Endothelial cell of umbilical vein (primary cell): ENCODE results near the gene SMG1. TPM values are rescaled to one million over a fixed set of nuclear protein-coding genes. Genes with fewer than 3 reads are reported as not detected.

ENCODE experiments used
- BruUV-seq: library from RNA; stranded (reverse); fragments of 400-500 nt; replicated peaks from 2 replicates; lab custom pipeline; 2021; lab: Mats Ljungman, UMichigan
- CTCF ChIA-PET: fragments of 300-600, 350-600 bp; sonication (Branson Sonifier 250); formaldehyde crosslinking; loops from one replicate; lab custom pipeline; 2021; ENCODE audit warnings: antibody characterized with exemption, inconsistent platforms; lab: Charles Lee
- POLR2A ChIA-PET: fragments of 300-600, 350-600 bp; sonication (Branson Sonifier 250); formaldehyde crosslinking; loops from one replicate; lab custom pipeline; 2021; ENCODE audit warnings: antibody characterized with exemption, inconsistent platforms; lab: Charles Lee
- DNase-seq: peaks from one replicate; pipeline ENCODE4 v3.0.0-alpha.2; 2011; ENCODE audit warnings: low read depth, low spot score
- FAIRE-seq: peaks from 2 replicates; lab custom pipeline; 2011; peaks lifted over from hg19 to GRCh38; lab: Jason Lieb, UNC
- H2AFZ ChIP-seq: 2 replicates; pipeline ENCODE4 v1.6.0; 2012; ENCODE audit warnings: low read depth, low read length, control low read depth, inconsistent platforms
- H3K27ac ChIP-seq: 2 replicates; pipeline ENCODE4 v1.5.1; 2011; ENCODE audit warnings: low read depth, mild to moderate bottlenecking, control low read depth, low read length, moderate library complexity; ENCODE audit not compliant: insufficient read depth
- H3K27me3 ChIP-seq, 2 experiments: 2 replicates each; pipeline versions ENCODE4 v1.6.0 to v1.6.1; 2011; ENCODE audit warnings: low read length in 2 of 2, mixed read lengths in 1 of 2; ENCODE audit not compliant: control insufficient read depth in 2 of 2, insufficient read depth in 2 of 2
- H3K36me3 ChIP-seq, 2 experiments: 2 replicates in 1 of 2; 3 replicates in 1 of 2; pipeline ENCODE4 v1.5.1; 2011; ENCODE audit warnings: low read length in 2 of 2, mild to moderate bottlenecking in 1 of 2, moderate library complexity in 1 of 2; ENCODE audit not compliant: control insufficient read depth in 2 of 2, insufficient read depth in 2 of 2; ENCODE audit errors: extremely low read depth in 1 of 2
- H3K4me1 ChIP-seq: 3 replicates; pipeline ENCODE4 v1.5.1; 2011; ENCODE audit warnings: mild to moderate bottlenecking, low read length; ENCODE audit not compliant: control insufficient read depth, insufficient read depth; ENCODE audit errors: extremely low read depth
- H3K4me2 ChIP-seq: 2 replicates; pipeline ENCODE4 v1.6.1; 2011; ENCODE audit warnings: low read length, control low read depth, mixed read lengths; ENCODE audit not compliant: insufficient read depth
- H3K4me3 ChIP-seq, 3 experiments: fragments of 200-600 bp in 1 of 3; sonication (generic), shearing (Covaris generic) in 1 of 3; replicated peaks in 1 of 3; 2 replicates each; pipeline ENCODE4 v1.5.1; 2011 to 2016; ENCODE audit warnings: control low read depth in 3 of 3, low read length in 3 of 3, mild to moderate bottlenecking in 2 of 3, inconsistent platforms in 1 of 3, low read depth in 1 of 3, moderate library complexity in 1 of 3; ENCODE audit not compliant: insufficient read depth in 1 of 3
- H3K79me2 ChIP-seq: 2 replicates; pipeline ENCODE4 v1.6.0; 2012; ENCODE audit warnings: low read length, inconsistent platforms; ENCODE audit not compliant: control insufficient read depth, insufficient read depth
- H3K9ac ChIP-seq: replicated peaks from 2 replicates; pipeline ENCODE3; 2011; ENCODE audit warnings: low read length, control low read depth; ENCODE audit not compliant: insufficient read depth; ENCODE audit errors: extremely low read depth
- H3K9me1 ChIP-seq: replicated peaks from 3 replicates; pipeline ENCODE4 v1.6.0; 2011; ENCODE audit warnings: mild to moderate bottlenecking, low read length; ENCODE audit not compliant: control insufficient read depth, insufficient read depth; ENCODE audit errors: extremely low read depth
- H3K9me3 ChIP-seq: replicated peaks from 2 replicates; pipeline ENCODE4 v1.5.1; 2012; ENCODE audit warnings: low read length, inconsistent platforms; ENCODE audit not compliant: control insufficient read depth, insufficient read depth
- H4K20me1 ChIP-seq: replicated peaks from 2 replicates; pipeline ENCODE3; 2011; ENCODE audit warnings: mild to moderate bottlenecking, low read length; ENCODE audit not compliant: control insufficient read depth, insufficient read depth; ENCODE audit errors: extremely low read depth
- EZH2 ChIP-seq: IDR thresholded peaks from 2 replicates; pipeline ENCODE4 v1.6.1; 2012; ENCODE audit warnings: borderline replicate concordance, low read depth, mild to moderate bottlenecking, moderate library complexity, low read length, inconsistent platforms; ENCODE audit not compliant: severe bottlenecking
- FOS ChIP-seq: IDR thresholded peaks from 2 replicates; pipeline ENCODE4 v1.6.1; 2011; ENCODE audit warnings: mild to moderate bottlenecking, low read length, moderate library complexity, borderline replicate concordance; ENCODE audit not compliant: insufficient read depth
- GATA2 ChIP-seq: IDR thresholded peaks from 2 replicates; pipeline ENCODE4 v1.7.0; 2011; ENCODE audit warnings: low read depth, mild to moderate bottlenecking, moderate library complexity, mixed read lengths, low read length; ENCODE audit not compliant: insufficient read length, insufficient read depth
- JUN ChIP-seq: IDR thresholded peaks from 2 replicates; pipeline ENCODE4 v1.6.1; 2011; ENCODE audit warnings: borderline replicate concordance, low read depth; ENCODE audit not compliant: insufficient read length, insufficient read depth
- MYC ChIP-seq: IDR thresholded peaks from one replicate; pipeline ENCODE4 v1.6.1; 2011; ENCODE audit warnings: mild to moderate bottlenecking, low read depth, low read length
- POLR2A ChIP-seq: IDR thresholded peaks from 2 replicates; pipeline ENCODE4 v1.6.1; 2012; ENCODE audit warnings: low read depth, mild to moderate bottlenecking, control low read depth, low read length
- POLR2AphosphoS5 ChIP-seq: IDR thresholded peaks from 2 replicates; pipeline ENCODE4 v1.6.1; 2012; ENCODE audit warnings: low read depth, mild to moderate bottlenecking, control low read depth, low read length, moderate library complexity; ENCODE audit not compliant: insufficient read depth
- dilution Hi-C: fragments of 300-500 bp; cut with MboI; formaldehyde crosslinking; loops from one replicate; pipeline ENCODE4 v1.15.0; 2019; ENCODE audit warnings: low sequenced_read_pairs; ENCODE audit not compliant: extremely low pct_ligation_motif_present
- intact Hi-C: fragments of 100-400 bp; cut with micrococcal nuclease; formaldehyde crosslinking; loops from one replicate; pipeline ENCODE4 v1.10.0; 2022
- polyA plus RNA-seq, 4 experiments: library from polyadenylated mRNA; depleted of rRNA in 3 of 4; stranded (reverse) in 3 of 4; unstranded in 1 of 4; fragments of >200 nt; gene quantifications; 2 replicates each; pipeline versions ENCODE4 v1.2.1 to v1.2.3, GENCODE V29; 2011 to 2012; ENCODE audit warnings: missing spikeins in 1 of 4
- total RNA-seq: library from RNA; stranded (reverse); gene quantifications from 2 replicates; pipeline ENCODE4 v1.2.3, GENCODE V29; 2021
- TF ChIP-seq, protein P1 (sequence below): IDR thresholded peaks from 2 replicates; pipeline ENCODE4 v1.6.1; 2011; ENCODE audit not compliant: insufficient read depth, insufficient read length
- TF ChIP-seq, protein P2 (sequence below), 2 donors: IDR thresholded peaks; 1 replicate in 1 of 2; 2 replicates in 1 of 2; pipeline ENCODE4 v1.5.1; 2011; ENCODE audit warnings: low read length in 2 of 2, mild to moderate bottlenecking in 2 of 2, moderate library complexity in 2 of 2, control low read depth in 1 of 2, inconsistent platforms in 1 of 2, low read depth in 1 of 2; ENCODE audit not compliant: insufficient read depth in 1 of 2; ENCODE audit errors: extremely low read depth in 1 of 2

The SMG1 gene
- total and polyA plus RNA-seq, 2 donors (not counting 3 experiments of a cell fraction or from before 2014, with no cell fraction given), result 14.0 to 90.8 TPM

DNA sequence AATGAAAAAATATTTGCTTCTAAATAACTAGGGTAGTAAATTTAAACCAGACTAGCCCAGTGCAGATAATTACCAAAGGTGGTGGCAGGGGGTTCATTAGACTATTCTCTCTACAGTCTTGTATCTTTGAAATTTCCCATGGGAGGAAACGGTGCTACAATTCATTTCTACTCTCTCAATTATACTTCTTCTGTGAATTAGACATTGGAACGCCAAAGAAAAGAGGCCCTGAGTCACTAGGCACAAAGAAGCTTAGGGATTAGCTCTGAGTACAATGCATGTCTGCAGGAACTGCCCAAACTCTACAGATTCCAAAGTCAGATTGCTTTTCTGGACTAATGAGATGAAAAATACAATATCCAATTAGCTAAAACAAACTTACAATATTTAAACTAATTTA, 94.2 kb downstream of the SMG1 start:
- Histone ChIP-seq H3K9me1 (no peaks in the 10 kb centered on the region), H2AFZ (no peak overlapping the region), H3K4me3 (no peak overlapping the region), H3K79me2 (no peaks in the 10 kb centered on the region), H3K4me1 (no peaks in the 10 kb centered on the region), H3K27ac (no peak overlapping the region), H3K9me3 (no peaks in the 10 kb centered on the region), H3K36me3 (peaks cover 29 to 52% of the 10 kb centered on the region in 2 experiments), H4K20me1 (no peaks in the 10 kb centered on the region), H3K9ac (no peak overlapping the region), H3K4me2 (no peak overlapping the region), H3K27me3 (no peaks in the 10 kb centered on the region)
- BruUV-seq, result no TSS peak
- ChIA-PET POLR2A (interaction anchor here (1.0 kb wide), 1 partner anchor 30 kb away, joined by 5 read pairs; the partner anchor contains the start of gene ARL6IP1), CTCF (interaction anchor here (0.9 to 1.7 kb wide), 2 partner anchors 13 to 31 kb away, joined by 3 to 6 read pairs; partner anchors contain the start of gene ARL6IP1)
- FAIRE-seq (no peak), DNase-seq (no peak)
- TF ChIP-seq JUN (no peak), POLR2AphosphoS5 (no peak), GATA2 (no peak), POLR2A (no peak), EZH2 (no peak), MYC (no peak), FOS (no peak)
- TF ChIP-seq, protein P1, sequence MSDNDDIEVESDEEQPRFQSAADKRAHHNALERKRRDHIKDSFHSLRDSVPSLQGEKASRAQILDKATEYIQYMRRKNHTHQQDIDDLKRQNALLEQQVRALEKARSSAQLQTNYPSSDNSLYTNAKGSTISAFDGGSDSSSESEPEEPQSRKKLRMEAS, result no peak
- TF ChIP-seq, protein P2, sequence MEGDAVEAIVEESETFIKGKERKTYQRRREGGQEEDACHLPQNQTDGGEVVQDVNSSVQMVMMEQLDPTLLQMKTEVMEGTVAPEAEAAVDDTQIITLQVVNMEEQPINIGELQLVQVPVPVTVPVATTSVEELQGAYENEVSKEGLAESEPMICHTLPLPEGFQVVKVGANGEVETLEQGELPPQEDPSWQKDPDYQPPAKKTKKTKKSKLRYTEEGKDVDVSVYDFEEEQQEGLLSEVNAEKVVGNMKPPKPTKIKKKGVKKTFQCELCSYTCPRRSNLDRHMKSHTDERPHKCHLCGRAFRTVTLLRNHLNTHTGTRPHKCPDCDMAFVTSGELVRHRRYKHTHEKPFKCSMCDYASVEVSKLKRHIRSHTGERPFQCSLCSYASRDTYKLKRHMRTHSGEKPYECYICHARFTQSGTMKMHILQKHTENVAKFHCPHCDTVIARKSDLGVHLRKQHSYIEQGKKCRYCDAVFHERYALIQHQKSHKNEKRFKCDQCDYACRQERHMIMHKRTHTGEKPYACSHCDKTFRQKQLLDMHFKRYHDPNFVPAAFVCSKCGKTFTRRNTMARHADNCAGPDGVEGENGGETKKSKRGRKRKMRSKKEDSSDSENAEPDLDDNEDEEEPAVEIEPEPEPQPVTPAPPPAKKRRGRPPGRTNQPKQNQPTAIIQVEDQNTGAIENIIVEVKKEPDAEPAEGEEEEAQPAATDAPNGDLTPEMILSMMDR (IDR thresholded peaks at IDR 0.05; ENCODE audit: extremely low read depth in 1 of 2, insufficient read depth in 1 of 2, low read depth in 1 of 2, low read length in 2 of 2), result no peak
- intact Hi-C loops (no loop called here), dilution Hi-C loops (no loop called here)
